KBM-7 (cell line): ENCODE results near the gene ASRGL1.

ENCODE experiments used
- DNase-seq: peaks from one replicate; pipeline ENCODE4 v3.0.0-alpha.2; 2015
- in situ Hi-C: fragments of 300-500 bp; cut with MboI; formaldehyde crosslinking; loops from 2 replicates; pipeline ENCODE4 v1.14.3; 2020; ENCODE audit warnings: low sequenced_read_pairs, low pct_unique_long_range_greater_than_20kb, mixed read lengths

The ASRGL1 gene

DNA sequence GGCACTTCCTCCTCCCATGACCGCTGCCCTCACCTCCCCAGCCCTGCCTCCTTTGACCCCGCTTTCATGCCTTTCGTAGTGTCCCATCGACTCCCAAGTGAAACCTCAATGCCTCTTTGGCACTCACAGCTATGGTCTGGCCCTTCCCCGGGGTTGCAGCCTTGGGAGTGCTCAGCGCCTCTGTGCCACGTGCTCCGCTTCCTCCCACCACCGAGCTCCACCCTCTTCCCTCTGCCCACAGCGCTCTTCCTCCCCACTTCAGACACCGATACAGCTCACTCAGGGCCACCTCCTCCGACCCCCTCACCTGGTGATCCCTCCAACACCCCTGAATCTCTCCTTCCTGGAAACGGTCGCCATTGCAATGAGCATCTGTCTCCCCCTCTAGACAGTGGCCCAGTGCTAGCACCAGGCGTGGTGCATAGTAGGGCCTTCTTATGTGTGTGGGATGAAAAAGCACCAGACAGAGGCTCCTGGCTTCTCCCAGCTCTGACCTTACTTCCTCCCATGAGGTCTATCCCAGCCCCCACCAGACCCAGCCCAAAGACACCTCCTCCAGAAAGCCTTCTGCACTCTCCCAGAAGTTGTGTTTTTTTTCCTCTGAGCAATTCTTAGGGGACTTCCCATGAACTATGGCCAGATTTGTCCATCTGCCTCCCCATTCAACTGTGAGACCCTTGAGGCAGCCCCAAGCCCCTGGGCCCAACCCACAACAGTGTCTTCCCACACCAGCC is 65.1 kb downstream of the ASRGL1 start:
- DNase-seq, result no peak
- in situ Hi-C loops, result no loop called here

DNA sequence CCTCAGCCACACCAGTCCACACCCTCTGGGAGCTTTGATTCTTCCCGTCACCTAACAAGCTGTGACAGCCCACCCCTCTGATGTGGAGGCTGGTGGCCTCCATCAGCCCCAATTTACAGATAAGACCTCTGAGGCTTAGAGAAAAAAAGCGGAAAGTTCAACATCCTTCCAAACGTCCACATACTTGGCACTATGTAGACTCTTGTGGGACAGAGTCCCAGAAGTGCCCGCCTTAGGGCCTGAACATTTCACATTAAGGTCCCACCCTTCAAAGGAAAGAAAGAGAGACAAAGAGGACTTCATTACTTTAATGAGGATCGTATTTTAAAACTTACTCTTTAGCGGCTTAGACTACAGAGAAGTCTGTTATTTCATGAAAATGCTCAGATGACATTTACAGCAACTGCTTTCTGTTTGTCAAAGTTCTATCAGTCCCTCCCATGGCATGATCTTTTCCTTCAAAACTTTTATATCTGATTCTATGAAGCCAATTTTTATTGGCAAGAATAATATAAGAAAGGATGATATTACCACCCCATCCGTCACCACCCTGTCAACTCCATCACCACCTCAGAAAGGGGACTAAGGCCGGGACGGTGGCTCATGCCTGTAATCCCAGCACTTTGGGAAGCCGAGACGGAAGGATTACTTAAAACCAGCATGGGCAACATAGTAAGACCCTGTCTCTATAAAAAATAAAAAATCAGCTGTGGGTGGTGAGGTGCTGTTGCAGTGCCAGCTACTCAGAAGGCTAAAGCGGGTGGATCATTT is 65.9 kb downstream of the ASRGL1 start:
- in situ Hi-C loops, result no loop called here
- DNase-seq, result no peak

DNA sequence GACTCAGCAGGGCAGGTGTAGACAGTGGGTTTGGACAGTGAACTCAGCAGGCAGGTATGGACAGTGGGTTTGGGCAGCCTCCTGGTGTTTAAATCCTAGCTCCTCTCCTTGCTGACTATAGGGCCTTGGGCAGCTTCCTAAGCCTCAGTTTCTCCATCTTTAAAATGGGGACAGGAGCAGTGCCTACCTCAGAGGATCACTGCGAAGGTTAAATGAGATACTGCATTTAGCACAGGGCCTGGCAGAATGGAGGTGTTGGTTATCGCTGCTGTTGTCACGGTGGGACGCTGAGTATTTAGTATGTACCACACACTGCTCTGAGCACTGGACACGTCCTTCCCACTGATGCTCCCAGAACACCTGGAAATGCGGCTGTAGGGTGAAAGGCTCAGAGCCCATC is 67.2 kb downstream of the ASRGL1 start:
- in situ Hi-C loops, result no loop called here
- no peak for DNase-seq

DNA sequence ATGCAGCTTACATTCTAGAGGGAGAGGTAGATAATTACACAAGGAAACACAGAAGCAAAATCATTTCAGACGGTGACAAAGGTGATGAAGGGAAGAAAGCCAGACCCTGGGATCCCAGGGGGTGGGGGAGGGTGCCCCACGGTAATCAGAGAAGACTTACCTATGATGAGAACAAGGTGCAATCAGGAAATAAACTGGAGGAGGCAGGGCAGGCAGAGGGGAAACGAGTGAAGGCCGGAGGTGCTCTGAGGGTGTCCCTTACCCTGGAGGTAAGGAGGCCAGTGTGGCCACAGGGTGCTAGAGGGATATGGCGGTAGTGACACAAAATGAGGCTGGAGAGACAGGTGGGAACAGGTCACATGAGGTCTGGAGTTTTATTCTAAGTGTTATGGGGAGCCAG is 67.7 kb downstream of the ASRGL1 start:
- DNase-seq, result no peak
- in situ Hi-C loops, result no loop called here

DNA sequence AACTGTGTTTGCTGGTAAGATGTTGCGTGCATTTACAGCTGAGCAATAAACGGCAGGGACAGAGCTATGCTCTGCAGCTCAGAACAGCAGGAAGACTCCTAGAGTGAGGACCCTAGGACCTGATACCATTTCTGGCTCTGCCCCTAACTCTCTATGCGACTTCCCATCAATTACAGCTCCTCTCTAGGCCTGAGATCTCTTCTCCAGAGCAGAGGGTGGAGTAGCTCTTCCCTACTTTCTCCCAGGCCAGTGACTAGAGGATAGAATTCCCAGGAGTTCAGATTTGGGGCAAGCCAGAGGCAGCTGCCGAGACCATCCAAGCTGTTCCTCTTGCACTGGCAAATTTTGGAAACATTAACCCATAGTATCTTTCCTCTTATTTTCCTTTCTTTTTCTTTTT is 68.8 kb downstream of the ASRGL1 start:
- in situ Hi-C loops, result no loop called here
- DNase-seq, result no peak

DNA sequence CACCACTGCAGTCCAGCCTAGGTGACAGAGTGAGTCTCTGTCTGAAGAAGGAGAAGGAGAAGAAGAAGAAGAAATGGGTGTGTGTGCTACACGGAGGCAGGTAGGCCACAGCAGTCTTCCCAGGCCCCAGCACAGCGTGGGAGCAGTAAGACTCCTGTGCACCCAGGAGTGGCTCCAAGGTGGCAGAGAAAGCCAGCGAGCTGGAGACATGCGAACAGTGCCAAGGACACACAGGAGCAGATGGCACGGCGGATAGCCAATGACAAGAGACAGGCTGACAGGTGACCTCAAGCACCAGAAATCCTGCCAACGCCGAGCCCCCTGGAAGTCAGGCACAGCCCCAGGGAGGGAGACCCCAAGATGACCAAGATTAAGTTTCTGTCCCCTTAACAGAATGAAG is 72.6 kb downstream of the ASRGL1 start:
- DNase-seq, result no peak
- in situ Hi-C loops, result no loop called here

DNA sequence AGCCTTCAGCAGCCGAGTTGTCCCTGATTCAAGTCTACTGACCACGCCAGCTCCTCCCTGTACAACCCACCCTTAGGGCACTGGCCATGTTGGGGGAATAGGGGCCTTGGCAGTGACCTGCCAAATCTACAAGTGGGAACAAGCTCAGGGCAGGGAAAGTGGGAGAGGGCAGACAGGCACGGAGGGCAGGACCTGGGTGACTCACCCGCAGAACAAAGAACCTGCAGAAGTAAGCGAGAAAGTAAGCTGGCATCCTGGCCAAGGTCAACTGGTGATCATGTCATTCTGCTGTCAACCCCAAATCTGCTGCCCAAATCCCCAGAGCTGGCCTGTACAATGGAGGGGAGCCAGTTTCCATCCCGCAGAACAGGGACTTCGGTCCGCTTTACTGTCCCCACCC is 73.7 kb downstream of the ASRGL1 start:
- no peak for DNase-seq
- in situ Hi-C loops, result no loop called here

DNA sequence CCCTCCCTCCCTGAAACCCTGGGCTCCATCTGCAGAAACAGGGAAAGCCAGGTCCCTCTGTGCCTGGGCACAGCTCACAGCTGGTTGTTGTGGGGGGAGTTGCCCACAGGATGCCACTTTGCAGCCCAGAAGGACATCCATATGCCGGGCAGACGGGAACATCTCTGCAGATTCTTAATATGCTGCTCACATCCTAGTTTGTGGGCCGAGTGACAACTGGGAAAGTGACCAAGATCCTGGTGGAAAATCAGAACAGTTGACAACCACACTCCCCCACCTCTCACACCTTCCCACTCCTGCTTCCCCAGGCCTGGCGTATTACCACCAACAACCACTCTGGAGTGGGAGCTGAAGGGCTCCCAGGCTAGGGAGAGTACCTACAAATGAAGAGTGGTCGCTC is 74.3 kb downstream of the ASRGL1 start:
- in situ Hi-C loops, result no loop called here
- no peak for DNase-seq

DNA sequence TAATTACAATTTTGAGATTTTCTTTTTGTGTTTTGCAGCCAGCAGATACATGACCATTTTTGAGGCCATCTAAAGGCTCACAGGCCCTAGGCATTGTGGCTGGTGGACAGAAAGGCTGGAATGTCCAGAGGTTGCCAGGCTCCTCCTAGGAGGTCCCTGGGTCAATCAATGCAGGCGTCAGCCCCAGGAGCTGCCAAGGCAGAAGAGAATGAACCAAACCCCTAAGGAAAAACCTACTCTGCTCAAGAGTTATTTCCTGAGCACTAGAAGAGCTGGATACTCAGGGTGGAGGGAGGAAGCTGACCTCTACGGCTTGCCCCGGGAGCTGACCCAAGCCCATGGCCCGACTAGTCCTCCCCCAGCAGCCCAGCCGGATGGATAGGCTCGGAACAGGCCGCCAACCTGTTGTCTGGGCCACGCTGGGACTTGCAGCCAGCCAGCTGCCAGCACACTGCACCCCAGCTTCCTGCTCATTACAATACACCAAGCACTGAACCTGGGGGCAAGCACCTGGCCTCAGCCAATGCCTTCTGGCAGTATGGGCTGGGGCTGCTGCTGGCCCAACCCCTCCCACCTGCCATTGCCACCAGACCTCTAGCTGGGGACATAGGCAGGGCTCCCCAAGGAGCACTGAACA is 75.9 kb downstream of the ASRGL1 start:
- DNase-seq, result no peak
- in situ Hi-C loops, result no loop called here

DNA sequence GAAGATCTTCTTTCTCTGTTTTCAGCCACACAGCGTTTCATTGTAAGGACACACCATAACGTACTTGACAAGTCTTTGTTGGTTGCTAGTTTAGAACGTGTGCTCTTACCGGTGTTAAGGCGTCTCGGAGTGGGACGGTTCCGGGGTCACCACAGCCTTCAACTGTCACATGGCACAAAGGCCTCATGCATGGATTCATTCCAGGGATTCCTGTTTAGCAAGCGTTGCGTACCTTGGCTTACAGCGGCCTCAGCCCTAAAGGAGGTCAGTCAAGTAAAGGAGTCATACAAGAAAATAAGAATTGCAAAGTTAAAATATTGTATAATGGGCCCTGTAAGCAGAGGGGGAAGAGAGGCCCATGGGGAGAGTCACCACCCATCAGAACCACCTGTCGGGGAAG is 79.3 kb downstream of the ASRGL1 start:
- DNase-seq, result no peak
- in situ Hi-C loops, result no loop called here

DNA sequence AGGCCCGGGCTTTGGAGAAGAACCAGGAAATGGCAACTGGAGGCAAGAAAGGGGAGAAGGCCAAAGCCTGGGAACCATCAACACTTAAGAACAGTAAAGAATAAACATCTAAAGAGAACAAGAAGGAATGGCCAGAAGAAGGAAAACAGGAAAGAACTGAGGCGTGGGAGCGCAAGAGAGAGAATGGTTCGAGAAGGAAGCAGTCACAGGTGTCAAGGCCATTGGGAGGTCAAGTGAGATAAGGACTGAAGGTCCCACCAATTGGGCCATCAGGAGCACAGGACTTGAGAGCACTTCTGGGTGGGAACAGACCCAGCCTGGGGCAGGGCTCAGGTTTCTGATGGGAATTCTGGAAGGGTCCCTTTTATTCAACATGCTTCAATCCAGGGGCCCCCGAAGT is 80.9 kb downstream of the ASRGL1 start:
- no peak for DNase-seq
- in situ Hi-C loops, result no loop called here

DNA sequence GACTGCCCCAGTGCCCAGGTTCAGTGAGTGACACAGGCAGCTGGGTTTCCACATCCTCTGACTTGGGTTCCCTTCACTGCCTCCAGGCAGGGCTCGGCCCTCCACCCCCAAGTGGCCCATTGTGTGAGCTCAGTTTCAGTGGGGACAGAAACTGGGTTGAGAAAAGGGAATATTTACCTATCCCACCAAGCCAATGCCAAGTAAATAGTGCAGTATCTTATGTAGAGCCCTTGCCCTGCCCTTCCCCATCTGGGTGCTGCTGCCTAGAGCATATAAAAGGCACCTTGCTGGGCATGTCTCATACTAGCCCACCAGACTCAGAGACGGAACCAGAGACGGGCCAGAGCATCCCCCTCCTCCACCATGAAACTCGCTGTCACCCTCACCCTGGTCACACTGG is 81.5 kb downstream of the ASRGL1 start, which contains the start of gene SCGB1A1:
SCGB1A1 (plus strand) TSS at position 301 of the 400 bp plus-strand sequence; CDS start at position 364, 63 bp downstream.
- DNase-seq, result no peak

DNA sequence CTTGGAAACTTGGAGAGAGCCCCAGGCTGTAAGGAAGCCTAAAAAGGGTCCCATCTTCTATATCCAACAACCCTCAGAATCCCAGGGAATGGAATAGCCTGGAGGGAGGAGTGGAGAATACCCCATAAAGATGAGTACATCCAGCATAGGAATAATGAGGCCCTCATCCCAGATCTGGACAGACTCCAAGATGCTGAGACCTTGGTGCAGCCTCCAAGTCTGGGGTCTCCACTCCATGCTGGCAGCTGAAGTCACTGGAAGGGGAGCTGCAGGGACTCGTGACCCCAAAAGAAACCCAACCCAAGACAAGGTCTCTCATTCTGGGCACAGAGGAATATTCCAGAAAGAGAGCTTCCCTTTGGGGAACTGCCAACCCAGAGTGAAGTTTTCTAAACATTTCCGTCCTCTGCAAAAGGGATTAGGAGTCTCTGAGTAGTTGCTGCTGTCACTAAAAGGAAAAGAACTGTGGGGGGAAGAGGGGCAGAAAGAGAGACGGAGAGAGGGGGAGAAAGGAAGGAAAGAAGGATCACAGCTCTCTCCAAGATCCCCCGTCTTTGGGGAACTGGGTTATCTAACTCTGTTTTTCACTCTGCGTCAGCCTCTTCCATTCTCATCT is 82.2 kb downstream of the ASRGL1 start:
- no peak for DNase-seq
- in situ Hi-C loops, result no loop called here

More for the DNA sequence above, 81.5 kb downstream of the ASRGL1 start, which contains the start of gene SCGB1A1:
- in situ Hi-C loops, result no loop called here

DNA sequence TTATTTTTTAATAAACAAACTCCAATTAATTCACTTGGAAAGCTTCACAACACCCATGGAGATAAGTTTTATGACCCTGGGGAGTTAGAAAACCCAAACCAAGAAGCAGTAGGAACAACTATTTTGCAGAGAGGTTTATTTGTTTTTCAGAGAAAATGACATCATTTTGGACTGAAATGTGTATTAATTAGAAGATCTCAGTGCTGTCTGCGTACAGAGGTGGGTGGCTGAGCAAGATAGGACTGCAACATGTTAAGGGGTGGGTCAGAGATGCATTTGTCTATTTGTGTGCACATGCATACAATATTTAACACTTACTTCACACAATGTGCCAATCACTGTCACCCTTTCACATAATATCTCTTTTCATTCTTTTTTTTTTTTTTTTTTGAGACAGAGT is 82.7 kb downstream of the ASRGL1 start:
- no peak for DNase-seq
- in situ Hi-C loops, result no loop called here

DNA sequence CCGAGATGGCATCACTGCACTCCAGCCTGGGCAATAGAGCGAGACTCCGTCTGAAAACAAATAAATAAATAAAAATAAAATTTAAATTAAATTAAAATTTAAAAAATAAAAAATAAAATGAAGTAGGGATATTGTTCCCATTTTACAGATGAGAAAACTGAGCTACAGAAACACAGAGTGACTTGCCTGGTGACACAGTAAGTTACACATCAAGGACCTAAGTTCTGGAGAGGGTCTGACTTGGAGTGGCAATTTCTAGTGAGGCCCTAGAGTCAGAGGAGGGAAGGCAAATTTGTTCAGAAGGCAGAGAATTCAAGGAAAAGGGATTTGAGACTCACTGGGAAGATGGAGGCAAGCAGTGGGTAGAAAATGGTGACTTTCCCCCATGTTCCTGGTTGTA is 83.6 kb downstream of the ASRGL1 start:
- no peak for DNase-seq
- in situ Hi-C loops, result no loop called here

DNA sequence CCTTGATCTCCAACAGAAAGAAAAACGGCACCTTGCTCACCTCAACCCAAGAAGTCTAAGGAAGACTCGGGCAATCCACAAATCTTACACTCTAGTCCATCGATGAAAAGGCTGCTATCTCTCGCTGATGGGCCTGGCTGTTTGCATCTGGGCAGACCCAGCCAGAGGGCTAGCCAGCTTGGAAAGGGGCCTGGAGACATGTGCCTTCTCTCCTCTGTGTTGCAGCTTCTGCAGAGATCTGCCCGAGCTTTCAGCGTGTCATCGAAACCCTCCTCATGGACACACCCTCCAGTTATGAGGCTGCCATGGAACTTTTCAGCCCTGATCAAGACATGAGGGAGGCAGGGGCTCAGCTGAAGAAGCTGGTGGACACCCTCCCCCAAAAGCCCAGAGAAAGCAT is 84.7 kb downstream of the ASRGL1 start:
- DNase-seq, result no peak
- in situ Hi-C loops, result no loop called here

DNA sequence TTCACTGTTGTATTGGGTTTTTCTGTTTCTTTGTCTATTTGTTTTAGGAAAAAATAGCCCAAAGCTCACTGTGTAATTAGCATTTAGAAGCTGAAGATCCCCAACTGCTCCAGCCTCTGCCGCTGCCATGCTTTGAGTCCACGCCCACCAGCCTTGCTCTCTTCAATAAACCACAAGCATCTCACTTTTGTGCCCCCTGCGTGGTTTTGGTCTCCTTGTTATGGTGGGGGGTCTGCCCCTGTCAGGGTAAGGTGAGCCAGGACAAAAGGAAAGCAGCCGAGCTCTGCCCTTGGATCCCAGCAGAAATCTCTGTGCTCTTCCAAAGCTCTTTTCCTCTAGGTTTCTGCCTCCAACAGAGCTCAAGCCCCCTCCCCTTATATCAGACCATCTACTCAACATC is 85.8 kb downstream of the ASRGL1 start:
- in situ Hi-C loops, result no loop called here
- DNase-seq, result no peak

DNA sequence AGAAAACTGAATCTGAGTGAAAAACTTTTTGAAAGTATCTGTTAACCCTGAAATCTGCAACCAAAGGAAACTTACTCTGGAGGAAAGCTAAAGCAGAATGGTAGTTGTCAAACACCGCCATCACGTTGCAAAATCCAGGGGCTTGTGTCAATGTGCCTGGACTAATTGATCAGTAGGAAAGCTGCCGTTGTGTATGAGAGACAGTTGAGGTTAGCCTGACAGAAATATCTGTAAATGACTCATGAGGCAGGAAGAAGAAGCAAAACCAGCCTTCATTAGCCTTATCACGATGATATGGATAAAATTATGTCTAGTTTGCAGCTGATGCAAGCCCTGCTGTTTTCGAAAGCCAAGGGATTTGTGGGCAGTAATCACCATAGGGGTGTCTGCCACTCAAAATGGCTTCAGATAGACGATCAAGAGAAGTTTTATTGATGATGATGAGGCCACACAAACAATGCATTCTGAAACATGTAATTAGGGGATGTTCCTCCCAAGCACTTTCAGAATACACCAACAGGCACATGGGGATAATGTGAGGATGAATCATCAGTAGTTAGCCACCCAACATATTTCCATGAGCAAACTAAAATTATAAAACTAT is 90.5 kb downstream of the ASRGL1 start:
- in situ Hi-C loops, result no loop called here

DNA sequence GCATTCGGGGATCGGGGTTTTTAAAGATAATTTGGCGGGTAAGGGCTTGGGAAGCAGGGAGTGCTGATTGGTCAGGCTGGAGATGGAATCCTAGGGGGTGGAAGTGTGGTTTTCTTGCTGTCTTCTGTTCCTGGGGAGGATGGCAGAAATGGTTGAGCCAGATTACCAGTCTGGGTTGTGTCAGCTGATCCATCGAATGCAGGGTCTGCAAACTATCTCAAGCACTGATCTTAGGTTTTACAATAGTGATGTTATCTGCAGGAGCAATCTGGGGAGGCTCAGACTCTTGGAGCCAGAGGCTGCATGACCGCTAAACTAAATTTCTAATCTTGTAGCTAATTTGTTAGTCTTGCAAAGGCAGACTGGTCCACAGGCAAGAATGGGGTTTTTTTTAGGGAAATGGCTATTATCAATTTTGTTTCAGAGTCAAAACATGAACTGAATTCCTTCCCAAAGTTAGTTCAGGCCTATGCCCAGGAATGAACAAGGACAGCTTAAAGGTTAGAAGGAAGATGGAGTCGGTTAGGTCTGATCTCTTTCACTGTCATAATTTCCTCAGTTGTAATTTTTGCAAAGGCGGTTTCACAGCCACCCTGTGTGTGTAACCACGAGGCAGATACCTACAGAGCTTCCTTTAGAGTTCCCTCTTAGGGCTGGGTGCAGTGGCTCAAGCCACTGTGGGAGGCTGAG is 91.8 kb downstream of the ASRGL1 start:
- in situ Hi-C loops, result no loop called here
- DNase-seq, result no peak

More for the DNA sequence above, 90.5 kb downstream of the ASRGL1 start:
- DNase-seq, result no peak
